ENCODE data around the gene AP2M1. TPM values are rescaled to one million over a fixed set of nuclear protein-coding genes. Genes with fewer than 3 reads are reported as not detected.
A peak's percentile ranks its signal among the peaks of the same experiment; 100 is the strongest.

AP2M1 gene
- total and polyA plus RNA-seq, 2 of the 13 experiments (the other 11 are each of a cell fraction or from before 2014, with no cell fraction given): 126 to 146 TPM

DNA sequence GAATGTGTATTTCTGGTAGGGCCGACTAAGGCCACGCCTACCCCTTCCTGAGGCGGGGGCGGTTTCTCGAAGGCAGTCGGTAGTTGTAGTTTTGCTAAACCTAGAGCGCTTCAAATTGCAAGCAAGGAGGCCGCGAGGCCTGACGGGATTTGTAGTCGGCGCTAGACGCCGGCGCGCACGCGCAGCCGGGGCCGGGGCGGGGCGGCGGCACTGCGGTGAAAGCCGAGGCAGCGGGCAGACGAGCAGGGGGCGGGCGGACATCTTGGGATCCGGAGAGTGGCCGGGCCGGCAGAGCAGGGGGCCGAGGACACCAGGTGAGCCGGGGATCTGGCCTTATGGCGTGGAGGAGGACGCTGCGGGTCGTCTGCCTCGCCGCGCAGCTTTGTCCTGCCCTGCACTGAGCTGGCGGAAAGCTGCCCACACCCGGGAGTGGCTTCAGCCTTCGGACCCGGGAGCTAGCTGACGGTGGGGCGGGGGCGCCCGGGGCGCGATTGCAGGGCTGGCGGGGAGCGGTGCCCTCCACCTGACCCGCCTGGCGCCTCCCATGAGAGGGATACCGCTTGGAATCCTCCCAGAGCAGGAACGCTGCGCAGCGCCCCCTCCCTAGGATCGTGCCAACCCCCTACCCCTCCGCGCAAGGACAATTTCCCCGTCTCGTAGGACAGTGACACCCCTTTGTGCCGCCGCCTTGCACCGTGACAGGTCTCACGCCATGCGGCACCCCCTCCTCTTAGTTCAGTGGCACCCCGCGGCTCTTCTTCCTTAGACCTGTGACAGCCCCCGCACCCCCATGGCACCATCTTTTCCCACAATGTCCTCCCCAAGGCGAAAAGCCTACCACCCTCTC lies at the start of gene AP2M1 (continued):
- TF ChIP-seq, protein P1, sequence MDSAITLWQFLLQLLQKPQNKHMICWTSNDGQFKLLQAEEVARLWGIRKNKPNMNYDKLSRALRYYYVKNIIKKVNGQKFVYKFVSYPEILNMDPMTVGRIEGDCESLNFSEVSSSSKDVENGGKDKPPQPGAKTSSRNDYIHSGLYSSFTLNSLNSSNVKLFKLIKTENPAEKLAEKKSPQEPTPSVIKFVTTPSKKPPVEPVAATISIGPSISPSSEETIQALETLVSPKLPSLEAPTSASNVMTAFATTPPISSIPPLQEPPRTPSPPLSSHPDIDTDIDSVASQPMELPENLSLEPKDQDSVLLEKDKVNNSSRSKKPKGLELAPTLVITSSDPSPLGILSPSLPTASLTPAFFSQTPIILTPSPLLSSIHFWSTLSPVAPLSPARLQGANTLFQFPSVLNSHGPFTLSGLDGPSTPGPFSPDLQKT (CRISPR knock-in tag; IDR thresholded peaks at IDR 0.05; ENCODE audit: borderline replicate concordance): no peak
- TF ChIP-seq ZNF260 (CRISPR knock-in tag; IDR thresholded peaks at IDR 0.05; ENCODE audit: borderline replicate concordance, low read depth) (no peak), ZNF207 (IDR thresholded peaks at IDR 0.05; ENCODE audit: borderline replicate concordance) (no peak), TBL1XR1 (IDR thresholded peaks at IDR 0.05; ENCODE audit: borderline replicate concordance, low read length, partially characterized antibody) (no peak), AGO2 (optimal IDR thresholded peaks at IDR 0.05; ENCODE audit: low read depth, low read length) (peak; percentile 68), RXRB (CRISPR knock-in tag; IDR thresholded peaks at IDR 0.05; ENCODE audit: borderline replicate concordance) (peak; percentile 22; the same call in 1 of the 2 replicates), ZNF282 (IDR thresholded peaks at IDR 0.05; ENCODE audit: partially characterized antibody) (no peak), SIX1 (CRISPR knock-in tag; IDR thresholded peaks at IDR 0.05; ENCODE audit: borderline replicate concordance) (no peak), ZNF672 (CRISPR knock-in tag; IDR thresholded peaks at IDR 0.05) (no peak), ZSCAN30 (CRISPR knock-in tag; IDR thresholded peaks at IDR 0.05) (no peak), TOPORS (CRISPR knock-in tag; IDR thresholded peaks at IDR 0.05) (peak; percentile 60; the same call in 1 of the 2 replicates), GATAD2A (CRISPR knock-in tag; IDR thresholded peaks at IDR 0.05) (no peak), TAF1 (CRISPR knock-in tag; IDR thresholded peaks at IDR 0.05) (peak; percentile 80), ZNF383 (CRISPR knock-in tag; IDR thresholded peaks at IDR 0.05; ENCODE audit: borderline replicate concordance) (no peak), ZNF577 (CRISPR knock-in tag; IDR thresholded peaks at IDR 0.05; ENCODE audit: borderline replicate concordance, low read depth) (no peak)
- TF ChIP-seq, protein P2, sequence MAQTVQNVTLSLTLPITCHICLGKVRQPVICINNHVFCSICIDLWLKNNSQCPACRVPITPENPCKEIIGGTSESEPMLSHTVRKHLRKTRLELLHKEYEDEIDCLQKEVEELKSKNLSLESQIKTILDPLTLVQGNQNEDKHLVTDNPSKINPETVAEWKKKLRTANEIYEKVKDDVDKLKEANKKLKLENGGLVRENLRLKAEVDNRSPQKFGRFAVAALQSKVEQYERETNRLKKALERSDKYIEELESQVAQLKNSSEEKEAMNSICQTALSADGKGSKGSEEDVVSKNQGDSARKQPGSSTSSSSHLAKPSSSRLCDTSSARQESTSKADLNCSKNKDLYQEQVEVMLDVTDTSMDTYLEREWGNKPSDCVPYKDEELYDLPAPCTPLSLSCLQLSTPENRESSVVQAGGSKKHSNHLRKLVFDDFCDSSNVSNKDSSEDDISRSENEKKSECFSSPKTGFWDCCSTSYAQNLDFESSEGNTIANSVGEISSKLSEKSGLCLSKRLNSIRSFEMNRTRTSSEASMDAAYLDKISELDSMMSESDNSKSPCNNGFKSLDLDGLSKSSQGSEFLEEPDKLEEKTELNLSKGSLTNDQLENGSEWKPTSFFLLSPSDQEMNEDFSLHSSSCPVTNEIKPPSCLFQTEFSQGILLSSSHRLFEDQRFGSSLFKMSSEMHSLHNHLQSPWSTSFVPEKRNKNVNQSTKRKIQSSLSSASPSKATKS (CRISPR knock-in tag; IDR thresholded peaks at IDR 0.05): no peak
- TF ChIP-seq, protein P3, sequence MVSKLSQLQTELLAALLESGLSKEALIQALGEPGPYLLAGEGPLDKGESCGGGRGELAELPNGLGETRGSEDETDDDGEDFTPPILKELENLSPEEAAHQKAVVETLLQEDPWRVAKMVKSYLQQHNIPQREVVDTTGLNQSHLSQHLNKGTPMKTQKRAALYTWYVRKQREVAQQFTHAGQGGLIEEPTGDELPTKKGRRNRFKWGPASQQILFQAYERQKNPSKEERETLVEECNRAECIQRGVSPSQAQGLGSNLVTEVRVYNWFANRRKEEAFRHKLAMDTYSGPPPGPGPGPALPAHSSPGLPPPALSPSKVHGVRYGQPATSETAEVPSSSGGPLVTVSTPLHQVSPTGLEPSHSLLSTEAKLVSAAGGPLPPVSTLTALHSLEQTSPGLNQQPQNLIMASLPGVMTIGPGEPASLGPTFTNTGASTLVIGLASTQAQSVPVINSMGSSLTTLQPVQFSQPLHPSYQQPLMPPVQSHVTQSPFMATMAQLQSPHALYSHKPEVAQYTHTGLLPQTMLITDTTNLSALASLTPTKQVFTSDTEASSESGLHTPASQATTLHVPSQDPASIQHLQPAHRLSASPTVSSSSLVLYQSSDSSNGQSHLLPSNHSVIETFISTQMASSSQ (IDR thresholded peaks at IDR 0.05; ENCODE audit: low read depth): 0 out of 2 replicates have a peak, but pooled peaks have one; percentile 26
- TF ChIP-seq, protein P3 (CRISPR knock-in tag; IDR thresholded peaks at IDR 0.05; ENCODE audit: borderline replicate concordance): no peak
- TF ChIP-seq, protein P4, sequence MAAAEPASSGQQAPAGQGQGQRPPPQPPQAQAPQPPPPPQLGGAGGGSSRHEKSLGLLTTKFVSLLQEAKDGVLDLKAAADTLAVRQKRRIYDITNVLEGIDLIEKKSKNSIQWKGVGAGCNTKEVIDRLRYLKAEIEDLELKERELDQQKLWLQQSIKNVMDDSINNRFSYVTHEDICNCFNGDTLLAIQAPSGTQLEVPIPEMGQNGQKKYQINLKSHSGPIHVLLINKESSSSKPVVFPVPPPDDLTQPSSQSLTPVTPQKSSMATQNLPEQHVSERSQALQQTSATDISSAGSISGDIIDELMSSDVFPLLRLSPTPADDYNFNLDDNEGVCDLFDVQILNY (CRISPR knock-in tag; conservative IDR thresholded peaks at IDR 0.05): no peak
